Occipital lobe (tissue), 2 donors: Measurements from ENCODE around the gene MKX. TPM values are rescaled to one million over a fixed set of nuclear protein-coding genes. Genes with fewer than 3 reads are reported as not detected.
A peak's percentile ranks its signal among the peaks of the same experiment; 100 is the strongest.

ENCODE experiments used
- DNase-seq: peaks from one replicate; lab custom pipeline; 2025; lab: John Stamatoyannopoulos, UW
- total RNA-seq: library from RNA; depleted of rRNA; stranded (reverse); fragments of >200 nt; gene quantifications from one replicate; pipeline ENCODE4 v1.2.3, GENCODE V29; 2014

MKX gene
- total RNA-seq, 1 donor from 2014 or later, result 0.94 TPM

DNA sequence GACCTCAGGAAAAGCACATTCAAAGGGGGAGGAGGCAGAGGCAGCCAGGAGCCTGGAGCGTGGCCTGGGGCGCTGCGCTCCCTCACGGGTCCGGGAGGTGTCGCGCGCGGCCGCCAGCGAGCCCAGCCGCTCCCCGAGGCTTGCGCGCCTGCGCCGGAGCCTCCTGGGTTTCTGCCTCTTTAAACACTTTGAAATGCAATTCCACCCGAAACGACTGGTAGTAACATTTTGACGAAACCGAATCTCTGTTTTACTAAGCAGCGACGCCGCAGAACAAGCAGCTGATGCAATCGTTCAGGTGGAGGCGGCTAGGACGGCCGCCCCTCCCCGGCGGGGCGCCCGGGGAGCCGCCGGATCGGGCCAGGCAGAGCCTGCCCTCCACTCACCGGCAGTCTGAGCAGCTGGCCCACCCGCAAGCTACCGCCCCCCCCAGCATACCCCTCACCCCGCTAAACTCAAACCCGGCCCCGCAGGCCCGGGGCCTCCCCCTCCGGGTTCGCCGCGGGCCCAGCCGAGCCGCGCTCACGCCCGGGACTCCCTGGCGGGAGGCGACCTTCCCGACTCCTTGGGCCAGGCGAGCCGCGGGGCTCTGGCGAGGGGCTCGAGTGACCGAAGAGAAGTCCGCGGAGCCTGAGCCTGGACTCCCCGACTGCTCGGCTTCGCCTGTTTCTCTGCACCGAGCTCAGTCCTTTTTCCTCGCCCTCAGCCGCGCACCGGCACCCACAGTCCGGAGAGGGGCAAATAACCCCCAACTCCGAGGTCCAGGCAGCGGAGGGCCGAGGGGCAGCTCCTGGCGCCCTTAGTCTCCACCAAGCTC, 3.2 kb downstream of the MKX start:
- DNase-seq, result peak; percentile 44

GRCh38 chr10:27741173-27742091, 4.2 kb downstream of the MKX start:
- no peak for DNase-seq

- no peak for DNase-seq
These were observed 9.2 kb downstream of the MKX start for GRCh38 chr10:27736396-27736795.

DNA sequence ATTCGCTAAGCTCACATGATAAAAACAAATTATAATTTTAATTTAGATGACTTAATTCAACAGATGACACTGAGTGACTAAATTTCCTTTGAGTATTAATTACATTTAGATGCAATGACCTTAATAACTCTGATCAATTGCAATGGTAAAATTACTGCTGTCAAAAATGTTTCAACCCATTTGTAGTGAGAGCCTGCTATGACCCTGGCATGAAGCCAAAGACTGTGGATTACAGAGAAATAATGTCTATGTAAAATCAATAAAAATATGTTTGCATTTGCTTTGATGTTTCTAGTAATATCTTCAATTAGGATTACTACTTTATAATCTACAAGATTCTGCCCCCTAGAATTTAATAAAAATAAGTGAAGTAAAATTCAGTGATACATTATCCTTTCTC, 15.6 kb downstream of the MKX start:
- no peak for DNase-seq

DNA sequence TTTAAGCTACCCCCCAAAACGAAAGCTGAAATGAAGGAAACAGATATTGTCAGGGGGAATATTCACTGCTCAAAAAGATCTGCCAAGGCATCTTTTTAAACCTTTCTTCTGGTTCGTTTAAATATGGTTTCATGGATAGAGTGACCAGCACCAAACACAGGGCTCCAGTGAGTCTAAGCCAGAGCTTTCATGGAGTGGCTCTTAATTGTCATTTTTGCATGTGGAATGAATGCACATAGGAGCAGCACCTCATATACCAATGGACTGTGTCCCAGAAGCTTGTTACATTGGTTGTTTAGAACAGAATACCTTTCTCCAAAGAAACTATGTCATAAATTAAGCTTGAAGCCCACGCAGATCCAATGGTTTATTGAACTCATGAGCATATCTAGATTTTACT, 17.3 kb downstream of the MKX start:
- no peak for DNase-seq

- DNase-seq, result no peak
These were observed 21.3 kb downstream of the MKX start for GRCh38 chr10:27724287-27724686.

GRCh38 chr10:27723436-27723835, 22.2 kb downstream of the MKX start:
- DNase-seq, result no peak

DNA sequence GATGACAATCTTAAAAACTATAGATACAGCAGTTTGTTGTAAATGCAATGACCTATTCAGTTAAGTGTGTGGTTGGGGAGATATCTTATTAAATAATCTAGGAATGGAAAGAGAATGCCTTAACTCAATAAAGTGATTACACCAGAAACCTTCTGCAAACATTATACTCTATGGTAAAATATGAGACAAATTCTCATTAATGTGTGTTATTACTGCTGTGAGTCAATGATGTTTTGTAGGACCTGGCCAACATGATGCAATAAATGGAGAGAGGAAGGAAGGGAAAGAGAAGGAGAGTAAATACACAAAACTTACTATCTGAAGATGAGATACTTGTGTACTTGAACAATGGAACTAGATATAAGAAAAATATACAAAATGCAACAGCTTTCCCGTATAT, 25.1 kb downstream of the MKX start:
- no peak for DNase-seq

DNA sequence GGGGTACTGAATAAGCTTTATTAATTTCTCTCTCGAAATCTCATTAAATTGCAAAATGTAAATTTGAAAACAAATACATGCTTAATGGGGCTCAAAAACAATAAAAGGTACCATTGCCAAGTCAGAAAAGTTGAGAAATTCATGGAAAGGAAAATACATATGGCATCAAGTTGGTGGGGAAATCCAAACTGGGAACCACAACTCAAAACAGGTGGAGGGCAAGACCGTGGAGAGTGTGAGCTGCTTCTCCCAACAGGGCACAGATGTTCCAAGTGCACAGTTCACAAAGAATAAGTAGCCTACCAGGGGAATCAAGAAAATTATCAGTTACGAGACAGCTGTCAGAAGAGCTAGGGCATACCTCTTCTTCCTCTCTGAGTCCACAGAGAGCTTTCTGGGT, 26.6 kb downstream of the MKX start:
- no peak for DNase-seq

DNA sequence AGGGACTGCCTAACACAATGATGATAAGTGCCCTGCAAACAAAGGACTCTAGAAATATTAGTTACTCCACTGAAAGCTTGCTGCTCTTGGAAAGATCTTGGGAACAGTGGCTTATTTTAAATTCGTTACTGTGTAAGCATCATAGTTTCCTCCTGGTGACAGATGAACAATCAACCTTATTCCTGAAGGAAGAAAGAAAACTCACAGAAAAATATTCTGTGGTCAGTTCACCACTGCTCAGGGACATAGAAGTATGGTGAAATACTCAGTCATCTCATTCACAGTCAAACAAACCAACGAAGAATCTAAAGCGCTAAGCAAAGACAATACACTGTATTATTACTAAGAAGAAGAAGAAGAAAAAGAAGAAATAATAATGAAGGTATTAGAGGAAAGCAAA, 27.8 kb downstream of the MKX start:
- DNase-seq, result no peak

- DNase-seq, result no peak
These were observed 28.4 kb downstream of the MKX start for GRCh38 chr10:27717224-27717623.

- DNase-seq, result no peak
These were observed 29.1 kb downstream of the MKX start for GRCh38 chr10:27716521-27716920.

- DNase-seq, result no peak
These were observed 30.1 kb downstream of the MKX start for GRCh38 chr10:27715505-27715904.

DNA sequence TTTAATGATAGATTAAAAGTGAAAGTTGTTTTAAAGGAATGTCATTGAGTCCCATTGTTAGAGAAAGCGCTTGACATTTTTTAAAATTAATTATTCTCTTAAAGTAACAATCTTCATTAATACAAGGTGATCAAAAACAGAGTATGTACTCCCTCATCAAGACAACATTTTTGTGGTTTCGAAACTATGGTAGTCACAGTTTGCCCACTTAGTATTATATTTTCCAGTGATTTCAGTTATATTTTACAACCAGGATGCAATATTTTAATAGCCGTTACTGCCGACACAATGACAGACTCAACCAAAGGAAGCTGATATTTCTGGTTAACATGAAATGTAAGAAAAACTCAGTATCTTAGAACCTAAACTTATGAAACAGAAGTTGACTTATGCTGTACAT, 31.3 kb downstream of the MKX start:
- no peak for DNase-seq

- DNase-seq, result no peak
These were observed 31.7 kb downstream of the MKX start for GRCh38 chr10:27713941-27714340.

DNA sequence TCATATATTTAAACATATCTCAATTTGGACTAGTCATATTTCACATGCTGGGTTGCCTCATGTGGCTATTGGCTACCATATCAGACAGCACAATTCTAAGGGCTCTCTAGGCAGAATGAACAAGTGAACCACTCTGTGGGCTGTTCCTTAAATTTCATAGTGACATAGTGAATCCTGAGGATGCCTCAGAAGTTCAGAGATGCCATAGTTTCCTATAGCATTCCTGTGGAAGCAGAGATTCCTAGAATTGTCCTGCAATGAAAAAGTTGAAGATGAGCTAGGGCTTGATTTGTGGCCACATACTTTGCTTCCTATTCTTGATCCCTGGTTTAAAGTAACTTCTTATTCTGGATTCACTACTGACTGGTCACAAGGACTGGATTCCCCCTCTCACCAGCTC, 35.6 kb downstream of the MKX start:
- no peak for DNase-seq

DNA sequence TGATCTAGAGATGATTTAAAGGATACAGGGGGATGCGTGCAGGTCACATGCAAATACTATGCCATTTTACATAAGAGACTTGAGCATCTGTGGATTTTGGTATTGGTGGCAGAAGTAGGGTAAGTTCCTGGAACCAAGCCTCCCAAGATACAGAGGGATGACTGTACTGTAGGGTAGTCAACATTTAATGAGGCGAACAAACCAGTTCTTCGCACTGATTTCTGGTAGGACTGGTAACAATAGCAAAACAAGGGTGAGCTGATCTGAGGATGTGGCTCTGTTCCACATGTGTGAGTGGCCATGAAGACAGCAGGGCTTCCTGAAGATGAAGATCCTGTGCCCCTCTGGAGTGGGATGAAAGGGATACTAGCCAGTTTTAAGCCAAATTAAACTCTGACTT, 36.3 kb downstream of the MKX start:
- DNase-seq, result no peak

DNA sequence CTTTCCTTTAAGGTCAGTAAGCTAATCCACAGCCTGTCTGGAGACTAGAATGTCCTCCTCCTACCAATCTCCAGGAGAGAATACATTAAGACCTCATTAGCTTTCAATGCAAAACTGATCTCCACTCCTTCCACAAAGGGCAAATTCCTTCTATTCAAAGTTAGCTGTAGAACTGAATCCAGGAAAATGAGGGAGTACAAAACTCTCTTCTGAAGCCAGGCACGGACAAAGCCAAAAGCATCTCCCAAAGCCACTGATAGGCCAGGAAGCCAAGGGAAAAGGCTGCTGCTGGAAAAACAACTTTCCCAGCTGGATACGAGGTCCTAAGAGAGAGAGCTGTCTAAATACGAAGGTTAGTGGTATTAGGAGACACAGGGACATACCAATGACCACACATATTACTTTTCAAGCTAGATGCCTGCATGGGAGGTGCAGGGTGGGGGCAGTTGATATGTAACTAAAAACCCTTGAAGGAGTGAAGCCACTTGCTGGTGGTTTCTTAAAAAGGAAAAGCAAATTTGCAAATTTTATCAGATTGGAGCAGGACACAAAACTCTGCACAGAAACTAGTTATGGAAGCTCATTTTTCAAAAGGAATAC, 43.6 kb downstream of the MKX start:
- DNase-seq, result no peak

DNA sequence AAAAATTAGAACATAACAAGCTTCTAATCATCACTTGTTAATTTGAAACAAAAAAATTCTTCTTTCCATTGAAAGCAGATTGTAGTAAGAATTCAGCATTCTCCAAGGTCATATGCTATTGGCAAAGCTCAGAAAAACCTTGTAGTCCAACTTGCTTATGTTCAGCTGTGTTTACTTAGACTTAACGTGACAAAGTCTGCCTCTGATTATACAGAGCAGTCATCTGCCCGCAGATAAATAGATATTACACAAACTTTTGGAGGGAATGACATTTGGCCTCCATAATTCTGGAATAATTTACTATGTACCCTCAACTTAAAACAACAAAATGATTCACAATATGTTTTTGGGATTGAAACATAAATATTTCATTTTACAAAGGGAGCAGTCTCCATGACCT, 45.8 kb downstream of the MKX start:
- DNase-seq, result no peak

DNA sequence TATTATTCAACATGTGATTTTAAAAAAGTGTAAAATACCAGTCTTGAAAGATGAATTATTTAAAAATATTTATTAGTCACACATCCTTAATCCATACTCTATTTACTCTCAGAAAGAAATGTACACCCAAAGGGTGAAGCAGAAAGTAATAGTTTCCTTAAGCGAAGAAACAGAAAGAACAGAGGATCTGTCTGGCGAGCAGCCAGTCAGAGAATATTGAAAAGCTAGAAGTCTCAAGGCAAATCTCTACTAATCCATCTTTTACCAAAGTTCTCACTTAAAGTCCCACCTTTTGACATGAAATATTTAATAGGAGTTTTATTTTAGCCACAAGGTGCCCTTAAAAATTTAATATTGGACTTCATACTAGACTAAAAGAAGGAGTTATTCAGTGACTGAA, 46.7 kb downstream of the MKX start:
- DNase-seq, result no peak

DNA sequence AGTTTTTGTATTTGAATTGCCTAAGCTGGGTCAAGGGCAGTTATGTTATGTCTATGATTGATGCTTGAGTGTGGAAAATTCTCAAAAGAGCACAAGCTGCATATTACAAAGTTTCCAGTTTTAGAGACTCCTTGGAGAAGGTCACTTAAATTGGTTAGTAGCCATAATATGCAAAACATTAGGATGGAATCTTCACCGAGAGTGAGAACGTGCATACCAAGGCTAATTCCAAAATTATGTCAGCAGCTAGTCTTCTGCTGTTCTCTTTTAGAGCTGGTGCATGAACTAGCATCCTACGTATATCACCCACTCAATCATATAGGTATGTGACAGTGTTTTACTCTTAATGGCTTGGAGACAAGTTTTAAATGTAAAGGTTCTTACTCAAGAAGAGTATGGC, 49.2 kb downstream of the MKX start:
- DNase-seq, result no peak

DNA sequence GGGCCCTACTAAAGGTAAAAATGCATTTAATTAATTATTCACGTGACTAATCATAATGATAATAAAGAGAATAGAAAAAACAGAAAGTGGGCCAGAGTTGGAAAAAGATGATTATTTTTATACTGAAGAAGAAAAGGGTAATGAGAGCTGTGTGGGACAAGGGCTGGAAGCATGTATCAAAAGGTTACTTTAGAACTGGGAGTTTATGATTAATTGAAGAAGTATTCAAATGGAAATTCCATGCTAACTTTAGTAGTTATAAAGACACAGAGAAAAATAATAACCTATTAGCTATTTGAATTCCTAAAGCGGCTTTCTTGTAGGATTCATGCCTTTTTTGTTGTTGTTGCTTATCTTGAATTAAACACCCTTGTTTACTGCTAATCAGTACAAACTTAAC, 49.9 kb downstream of the MKX start:
- no peak for DNase-seq
